Jurkat, Clone E6-1 (cell line): ENCODE data around the gene MINK1.
"Not testable (repeated sequence)": the region's sequence is repeated elsewhere in the genome, so short reads cannot be mapped to it uniquely, and the experiment has no call there.

Source experiments
- DNase-seq: peaks from one replicate; pipeline ENCODE4 v3.0.0-alpha.2; 2011; ENCODE audit warnings: low read depth, low spot score
- H3K4me3 ChIP-seq: 2 replicates; pipeline ENCODE4 v1.5.1; 2011; ENCODE audit warnings: mild to moderate bottlenecking, low read length, control low read depth, moderate library complexity

The MINK1 gene

GRCh38 chr17:4808378-4808767, 24.8 kb upstream of the MINK1 start:
- DNase-seq, result no peak
- H3K4me3 ChIP-seq, result no peak overlapping the region

DNA sequence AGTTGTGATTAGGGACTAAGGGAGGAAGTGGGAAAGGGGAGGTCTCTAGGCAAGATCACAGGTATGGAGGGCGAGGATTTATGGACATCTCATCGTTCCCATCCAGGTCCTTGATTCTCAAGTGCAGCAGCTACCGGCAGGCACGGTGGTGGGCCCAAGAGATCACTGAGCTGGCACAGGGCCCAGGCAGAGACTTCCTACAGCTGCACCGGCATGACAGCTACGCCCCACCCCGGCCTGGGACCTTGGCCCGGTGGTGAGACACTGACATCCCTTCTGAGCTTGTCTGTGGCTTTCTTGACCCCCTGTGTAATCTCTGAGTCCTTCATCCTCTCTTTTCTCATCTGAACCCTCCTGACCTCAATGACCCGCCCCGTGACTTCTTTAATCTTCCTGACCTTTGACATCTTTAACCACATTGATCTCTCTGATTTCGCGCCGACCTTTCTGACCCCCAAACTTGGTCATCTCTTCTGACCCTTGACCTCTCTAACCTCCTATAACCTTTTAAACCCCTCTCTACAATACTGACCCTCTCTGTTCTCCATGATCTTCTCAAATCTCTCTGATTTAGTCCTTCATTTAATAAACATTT, 22.3 kb upstream of the MINK1 start:
- no peak overlapping the region for H3K4me3 ChIP-seq
- no peak for DNase-seq

- DNase-seq, result no peak
- no peak overlapping the region for H3K4me3 ChIP-seq
Measured at GRCh38 chr17:4811471-4811870, 21.7 kb upstream of the MINK1 start.

DNA sequence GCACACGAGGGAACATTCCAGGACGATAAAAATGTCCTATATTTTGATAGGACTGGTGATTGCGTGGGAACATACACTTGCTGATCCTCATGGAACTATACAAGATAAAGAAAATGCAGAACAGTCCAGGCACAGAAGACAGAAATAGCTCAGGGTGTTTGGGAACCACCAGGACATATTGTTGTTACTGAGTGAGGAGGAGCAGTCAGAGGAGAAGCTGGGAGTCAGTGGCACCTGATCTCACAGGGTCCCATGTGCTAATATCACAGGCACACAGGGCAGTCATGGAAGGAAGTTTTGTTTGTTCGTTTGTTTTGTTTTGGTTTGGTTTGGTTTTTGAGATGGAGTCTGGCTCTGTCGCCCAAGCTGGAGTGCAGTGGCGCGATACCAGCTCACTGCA, 20.4 kb upstream of the MINK1 start:
- DNase-seq, result no peak
- no peak overlapping the region for H3K4me3 ChIP-seq

GRCh38 chr17:4815043-4815675, 18.0 kb upstream of the MINK1 start:
- DNase-seq, result no peak
- no peak overlapping the region for H3K4me3 ChIP-seq

GRCh38 chr17:4816826-4817225, 16.3 kb upstream of the MINK1 start:
- H3K4me3 ChIP-seq, result no peak overlapping the region

GRCh38 chr17:4818276-4818675, 14.9 kb upstream of the MINK1 start:
- H3K4me3 ChIP-seq, result no peak overlapping the region
- no peak for DNase-seq

More at GRCh38 chr17:4816826-4817225, 16.3 kb upstream of the MINK1 start:
- DNase-seq, result no peak

DNA sequence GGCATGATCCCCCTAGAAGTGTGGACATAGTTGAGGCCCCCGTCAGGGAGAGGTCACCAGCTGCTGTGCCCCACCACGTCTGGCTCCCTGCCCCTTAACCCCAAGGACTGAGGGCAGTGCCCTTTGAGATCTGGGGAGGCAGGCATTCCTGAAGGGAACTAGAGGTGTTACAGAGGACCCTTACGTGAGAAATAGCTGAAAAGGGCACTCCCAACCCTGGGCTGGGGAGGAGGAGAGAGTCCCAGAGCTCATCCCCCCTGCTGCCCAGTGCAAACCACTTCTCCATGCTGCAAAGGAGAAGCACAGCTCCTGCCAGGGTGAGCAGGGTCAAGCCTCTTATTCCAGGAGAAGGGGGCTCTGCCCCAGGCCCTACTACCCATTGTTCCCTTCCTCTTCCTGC, 10.3 kb upstream of the MINK1 start:
- no peak for DNase-seq
- H3K4me3 ChIP-seq, result no peak overlapping the region

GRCh38 chr17:4823373-4824089, 9.6 kb upstream of the MINK1 start:
- DNase-seq, result no peak
- H3K4me3 ChIP-seq, result no peak overlapping the region

DNA sequence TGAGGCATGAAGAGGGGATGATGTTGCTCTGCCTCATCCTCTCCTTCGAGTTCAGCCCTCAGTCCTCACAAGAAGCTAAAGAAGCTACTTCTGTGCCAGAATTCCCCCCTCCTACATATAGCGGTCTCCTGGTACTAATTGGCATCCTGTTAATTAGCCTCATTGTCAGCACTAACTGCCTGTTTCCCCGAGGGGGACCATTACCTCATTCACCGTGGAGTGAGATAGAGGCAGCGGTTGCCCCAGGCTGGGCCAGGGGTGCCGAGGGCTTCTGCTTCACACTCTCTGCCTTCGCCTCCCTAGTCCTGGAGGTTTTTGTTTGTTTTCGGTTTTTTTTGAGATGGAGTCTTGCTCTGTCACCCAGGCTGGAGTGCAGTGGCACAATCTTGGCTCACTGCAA, 5.7 kb upstream of the MINK1 start:
- DNase-seq, result no peak
- H3K4me3 ChIP-seq, result no peak overlapping the region

- H3K4me3 ChIP-seq, result peak overlapping the region; percentile 56
- DNase-seq, result not testable (repeated sequence)
Measured at GRCh38 chr17:4832829-4833177, 337 bp upstream of the MINK1 start.

GRCh38 chr17:4833941-4834680, 971 bp downstream of the MINK1 start:
- no peak for DNase-seq
- peak overlapping the region; percentile 56 for H3K4me3 ChIP-seq

DNA sequence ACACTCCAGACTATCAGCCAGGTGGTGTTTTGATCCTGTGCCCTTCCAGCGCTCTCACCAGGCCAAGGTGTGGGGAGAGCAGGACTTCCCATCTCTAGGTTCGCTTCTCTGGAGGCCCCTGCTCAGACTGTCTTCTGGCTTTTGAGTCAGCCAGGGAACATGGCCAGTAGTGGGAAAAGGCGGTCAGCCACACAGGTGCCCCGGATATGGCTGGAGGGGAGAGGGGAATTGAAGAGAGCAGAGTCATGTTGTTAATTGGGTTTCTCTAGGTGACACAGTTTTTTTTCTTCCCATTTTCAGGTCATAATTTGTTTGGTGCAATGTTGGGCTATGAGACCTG, 1.5 kb downstream of the MINK1 start:
- H3K4me3 ChIP-seq, result no peak overlapping the region
- no peak for DNase-seq

DNA sequence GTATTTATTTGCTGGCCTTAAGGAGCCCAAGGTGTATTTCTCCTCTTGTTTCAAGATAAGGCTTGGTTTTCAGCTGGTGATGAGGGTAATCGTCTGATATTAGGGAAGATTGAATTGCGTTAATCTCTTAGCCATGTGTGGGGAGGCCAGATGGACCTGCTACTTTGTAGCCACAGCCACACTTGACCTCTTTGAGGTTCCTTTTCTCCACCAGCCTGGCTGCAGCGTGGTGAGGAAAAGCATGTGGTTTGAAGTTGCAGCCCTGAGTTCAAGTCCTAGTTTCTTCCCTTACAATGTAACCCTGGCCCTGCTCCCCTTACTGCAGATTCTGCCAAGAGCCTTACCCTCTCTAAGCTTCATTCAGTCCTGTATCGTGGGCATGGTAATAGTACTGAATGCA, 3.1 kb downstream of the MINK1 start:
- DNase-seq, result no peak
- H3K4me3 ChIP-seq, result no peak overlapping the region

GRCh38 chr17:4837471-4838308, 4.5 kb downstream of the MINK1 start:
- no peak for DNase-seq
- no peak overlapping the region for H3K4me3 ChIP-seq

DNA sequence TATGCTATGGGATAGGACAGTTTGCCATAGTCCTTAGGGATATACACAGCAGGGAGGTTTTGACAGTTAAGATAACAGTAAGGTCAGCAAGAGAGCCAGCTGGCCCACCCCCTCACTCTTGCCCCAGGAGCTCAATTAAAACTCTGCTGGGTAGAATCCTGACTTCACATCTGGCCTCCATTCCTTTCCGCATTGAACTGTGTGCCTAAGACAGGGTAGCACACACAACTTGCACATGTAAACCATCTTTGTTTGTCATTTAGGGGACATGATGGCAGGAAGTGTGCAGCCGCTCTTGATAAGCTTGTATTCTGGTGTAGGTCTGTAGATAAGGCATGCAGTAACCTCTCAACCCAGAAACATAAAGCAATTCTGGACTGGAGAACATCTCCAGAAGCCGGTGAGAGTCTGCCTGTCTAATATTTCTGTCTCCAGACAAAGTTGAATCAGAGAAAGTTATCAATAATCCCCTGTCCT, 5.2 kb downstream of the MINK1 start:
- DNase-seq, result no peak
- H3K4me3 ChIP-seq, result no peak overlapping the region

GRCh38 chr17:4839221-4839620, 6.1 kb downstream of the MINK1 start:
- H3K4me3 ChIP-seq, result no peak overlapping the region
- DNase-seq, result no peak

DNA sequence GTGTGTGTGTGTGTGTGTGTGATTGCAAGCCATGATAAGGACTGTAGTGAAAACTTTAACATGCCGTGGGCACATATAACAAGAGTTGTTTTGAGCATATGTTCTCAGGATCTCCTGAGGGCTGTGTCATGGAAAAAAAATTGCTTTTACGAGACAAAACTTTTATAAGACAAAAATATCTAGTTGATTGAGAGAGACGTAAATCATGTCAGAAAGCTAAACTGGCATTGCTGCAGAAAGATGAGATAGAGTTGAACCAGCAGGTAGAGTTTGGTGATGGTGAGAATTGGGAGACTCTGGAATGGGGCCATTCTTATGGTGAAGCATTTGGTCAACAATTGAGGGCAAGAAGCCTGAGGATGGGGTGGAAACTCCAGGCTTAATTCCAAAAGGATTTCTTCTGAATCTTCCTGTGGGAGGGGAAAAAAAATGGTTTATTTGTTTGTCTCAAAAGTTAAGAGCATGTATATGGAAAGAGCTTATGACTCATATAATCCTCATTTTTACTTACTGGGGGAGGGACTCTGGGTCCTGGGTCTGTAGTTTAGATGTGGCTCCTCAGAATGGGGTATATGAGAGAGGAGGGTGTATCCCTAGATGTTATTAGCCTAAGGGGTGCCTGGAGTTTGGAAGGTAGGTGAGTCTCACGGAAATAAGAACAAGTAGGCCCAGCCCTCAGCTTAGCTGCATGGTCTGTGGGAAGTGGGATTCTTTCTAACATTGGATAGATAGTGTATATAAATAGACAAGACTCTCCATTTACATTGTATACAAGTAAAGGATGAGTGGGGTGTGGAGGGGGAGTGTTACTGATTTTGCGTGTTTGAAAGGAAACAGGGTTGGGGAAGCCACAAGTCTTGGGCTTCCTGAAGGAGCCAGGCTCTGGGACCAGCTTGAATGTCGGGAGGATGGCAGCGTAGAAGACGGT, 7.1 kb downstream of the MINK1 start:
- no peak for DNase-seq
- H3K4me3 ChIP-seq, result no peak overlapping the region
